Lower lobe of right lung (tissue), 2 donors: Measurements from ENCODE around the gene CDC42BPB. TPM values are rescaled to one million over a fixed set of nuclear protein-coding genes. Genes with fewer than 3 reads are reported as not detected.

Experiments
- ATAC-seq, 2 donors: fragments of 200-7000 bp; cut with Tn5 transposase; one replicate each; pipeline ENCODE4 v1.9.1; 2020 to 2022; ENCODE audit warnings: mild to moderate bottlenecking in 2 of 2, moderate library complexity in 2 of 2
- DNase-seq: peaks from one replicate; pipeline ENCODE4 v3.0.0-alpha.2; 2020
- H3K27ac ChIP-seq: fragments of 200-600 bp; one replicate; pipeline ENCODE4 v1.8.0; 2022
- H3K27me3 ChIP-seq: fragments of 200-600 bp; one replicate; pipeline ENCODE4 v1.8.0; 2022; ENCODE audit warnings: low read depth
- H3K36me3 ChIP-seq: fragments of 200-600 bp; one replicate; pipeline ENCODE4 v1.8.0; 2022; ENCODE audit warnings: mild to moderate bottlenecking
- H3K4me1 ChIP-seq: fragments of 200-600 bp; one replicate; pipeline ENCODE4 v1.8.0; 2022
- H3K4me3 ChIP-seq: fragments of 200-600 bp; one replicate; pipeline ENCODE4 v1.8.0; 2022; ENCODE audit warnings: mild to moderate bottlenecking
- H3K9me3 ChIP-seq: fragments of 200-600 bp; one replicate; pipeline ENCODE4 v1.8.0; 2022
- intact Hi-C: fragments of 100-400 bp; cut with DNase I; formaldehyde crosslinking; loops from one replicate; pipeline ENCODE4 v1.11.0; 2022
- total RNA-seq: library from RNA; stranded (reverse); fragmentation: NEBNext Ultra II Directional; extraction: Animal tissue kit (Norgen Biotek cat#: 25700); gene quantifications from one replicate; pipeline ENCODE4 v1.2.1, GENCODE V29; 2021
- TF ChIP-seq, protein P1 (sequence below): fragments of 200-600 bp; IDR thresholded peaks from one replicate; pipeline ENCODE4 v1.8.0; 2022; ENCODE audit warnings: antibody characterized with exemption, mild to moderate bottlenecking
- donor health status: DM: no; HTN: yes; CAD: no; lungs with severe emphysema.

The CDC42BPB gene
- total RNA-seq, 1 donor from 2014 or later = 114 TPM

DNA sequence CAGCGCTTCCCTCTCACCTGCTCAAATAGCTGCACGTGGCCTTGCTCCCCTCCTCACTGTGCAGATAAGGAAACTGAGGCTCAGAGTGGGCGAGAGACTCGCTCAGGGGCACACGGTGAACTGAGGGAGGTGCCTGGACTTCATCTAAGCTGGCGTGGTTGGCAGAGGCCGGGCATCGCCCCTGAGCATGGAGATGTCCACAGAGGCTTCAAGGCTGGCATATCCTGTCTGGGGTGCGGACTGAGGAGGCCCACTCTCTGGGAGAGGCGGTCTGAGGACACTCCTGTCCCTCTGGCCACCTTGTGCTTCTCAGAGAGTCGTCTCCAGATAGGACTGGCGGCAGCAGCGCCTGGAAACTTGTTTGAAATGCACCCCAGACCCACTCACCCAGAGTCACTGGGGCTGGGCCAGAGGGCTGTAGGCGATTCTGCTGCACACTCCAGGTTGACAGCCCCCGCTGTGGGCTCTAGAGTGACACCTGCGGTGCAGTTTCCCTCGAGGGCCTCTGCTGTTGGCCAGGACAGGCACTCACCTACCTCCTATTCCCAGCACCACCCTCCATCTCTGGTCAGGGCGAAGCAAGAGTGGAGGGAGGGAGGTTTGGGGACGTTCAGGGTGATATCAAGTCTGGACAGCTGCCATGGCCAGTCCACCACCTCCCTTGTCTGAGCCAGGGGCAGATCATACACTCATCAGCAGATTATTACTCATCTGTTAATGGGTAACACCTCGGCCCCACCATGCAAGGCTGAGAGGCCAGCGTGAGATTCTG lies 15.4 kb upstream of the CDC42BPB start:
- intact Hi-C loops = no loop called here
- DNase-seq = no peak
- peaks cover 45% of the 10 kb centered on the region for H3K4me1 ChIP-seq
- no peak for ATAC-seq
- TF ChIP-seq, protein P1, sequence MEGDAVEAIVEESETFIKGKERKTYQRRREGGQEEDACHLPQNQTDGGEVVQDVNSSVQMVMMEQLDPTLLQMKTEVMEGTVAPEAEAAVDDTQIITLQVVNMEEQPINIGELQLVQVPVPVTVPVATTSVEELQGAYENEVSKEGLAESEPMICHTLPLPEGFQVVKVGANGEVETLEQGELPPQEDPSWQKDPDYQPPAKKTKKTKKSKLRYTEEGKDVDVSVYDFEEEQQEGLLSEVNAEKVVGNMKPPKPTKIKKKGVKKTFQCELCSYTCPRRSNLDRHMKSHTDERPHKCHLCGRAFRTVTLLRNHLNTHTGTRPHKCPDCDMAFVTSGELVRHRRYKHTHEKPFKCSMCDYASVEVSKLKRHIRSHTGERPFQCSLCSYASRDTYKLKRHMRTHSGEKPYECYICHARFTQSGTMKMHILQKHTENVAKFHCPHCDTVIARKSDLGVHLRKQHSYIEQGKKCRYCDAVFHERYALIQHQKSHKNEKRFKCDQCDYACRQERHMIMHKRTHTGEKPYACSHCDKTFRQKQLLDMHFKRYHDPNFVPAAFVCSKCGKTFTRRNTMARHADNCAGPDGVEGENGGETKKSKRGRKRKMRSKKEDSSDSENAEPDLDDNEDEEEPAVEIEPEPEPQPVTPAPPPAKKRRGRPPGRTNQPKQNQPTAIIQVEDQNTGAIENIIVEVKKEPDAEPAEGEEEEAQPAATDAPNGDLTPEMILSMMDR = no peak
- no peaks in the 10 kb centered on the region for H3K27me3 ChIP-seq
- H3K27ac ChIP-seq = peak overlapping the region; percentile 86
- no peaks in the 10 kb centered on the region for H3K36me3 ChIP-seq
- no peaks in the 10 kb centered on the region for H3K9me3 ChIP-seq
- H3K4me3 ChIP-seq = no peak overlapping the region

DNA sequence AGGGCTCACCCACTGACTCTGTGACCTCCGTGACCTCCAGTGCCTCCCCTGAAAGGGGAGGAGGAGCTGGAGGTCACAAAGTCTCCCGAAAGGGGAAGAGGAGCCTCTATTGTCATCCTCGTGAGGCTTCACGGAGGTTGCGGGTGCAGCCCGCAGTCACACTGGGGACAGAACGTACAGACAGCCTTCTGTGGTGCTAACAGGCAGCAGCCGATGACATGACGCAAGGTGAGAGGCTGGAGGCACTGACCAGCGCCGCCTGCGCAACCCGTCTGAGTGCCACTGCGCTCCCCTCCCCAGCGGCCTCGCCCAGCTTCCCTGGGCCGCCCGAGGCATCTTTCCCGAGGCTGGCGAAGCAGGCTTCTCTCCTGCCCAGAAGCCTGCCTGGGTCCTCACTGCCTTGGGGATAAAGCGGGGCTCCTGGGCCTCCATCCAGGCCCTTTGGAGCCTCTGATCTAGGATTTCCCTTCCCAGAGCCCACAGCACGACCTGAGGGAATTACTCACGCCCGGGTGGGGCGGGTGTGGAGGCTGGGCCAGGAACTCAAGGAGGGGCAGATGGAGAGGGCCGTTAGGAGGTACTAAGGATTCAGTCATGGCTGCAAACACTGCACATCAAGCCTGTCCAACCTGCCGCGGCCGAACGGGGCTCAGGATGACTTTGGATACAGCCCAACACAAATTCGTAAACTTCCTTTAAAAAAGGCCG lies 14.3 kb upstream of the CDC42BPB start:
- no peaks in the 10 kb centered on the region for H3K27me3 ChIP-seq
- H3K4me1 ChIP-seq = peaks cover 56% of the 10 kb centered on the region
- peak; percentile 91 for DNase-seq
- peak overlapping the region; percentile 86 for H3K27ac ChIP-seq
- H3K36me3 ChIP-seq = no peaks in the 10 kb centered on the region
- ATAC-seq = peak; percentile 13 to 55
- no peaks in the 10 kb centered on the region for H3K9me3 ChIP-seq
- TF ChIP-seq, protein P1 = no peak
- H3K4me3 ChIP-seq = no peak overlapping the region
- intact Hi-C loops = no loop called here

DNA sequence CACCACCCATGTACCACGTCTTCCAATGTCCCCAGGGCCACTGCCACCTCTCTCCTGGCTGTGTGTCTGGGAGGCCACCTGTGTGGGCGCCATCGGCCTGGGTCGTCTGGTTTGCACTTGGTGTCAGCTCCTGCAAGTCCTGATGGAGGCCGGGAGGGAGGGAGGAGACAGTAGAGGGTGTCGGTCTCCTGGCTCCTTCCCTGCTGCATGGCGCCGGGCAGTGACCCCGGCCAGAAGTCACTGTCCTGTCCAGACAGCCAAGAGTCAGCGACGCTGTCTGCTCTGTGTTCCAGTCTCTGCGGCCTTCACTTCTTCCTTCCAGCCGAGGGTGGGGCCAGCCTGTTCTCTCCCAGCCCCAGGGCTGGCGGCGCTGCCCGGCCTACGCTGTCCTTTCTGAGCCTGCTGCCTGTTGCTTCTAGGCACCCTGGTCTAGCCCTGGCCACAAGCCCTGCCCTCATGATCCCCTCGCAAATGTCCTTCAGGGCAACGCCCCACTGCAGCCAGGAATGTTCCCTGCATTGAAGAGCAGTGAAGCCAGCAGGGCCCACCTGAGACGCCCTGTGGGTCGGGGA lies 13.7 kb upstream of the CDC42BPB start:
- DNase-seq = peak; percentile 83
- H3K36me3 ChIP-seq = no peaks in the 10 kb centered on the region
- peak overlapping the region; percentile 86 for H3K27ac ChIP-seq
- intact Hi-C loops = no loop called here
- no peaks in the 10 kb centered on the region for H3K9me3 ChIP-seq
- peak; percentile 3 to 36 for ATAC-seq
- TF ChIP-seq, protein P1 = no peak
- H3K27me3 ChIP-seq = no peaks in the 10 kb centered on the region
- no peak overlapping the region for H3K4me3 ChIP-seq
- H3K4me1 ChIP-seq = peaks cover 59% of the 10 kb centered on the region

DNA sequence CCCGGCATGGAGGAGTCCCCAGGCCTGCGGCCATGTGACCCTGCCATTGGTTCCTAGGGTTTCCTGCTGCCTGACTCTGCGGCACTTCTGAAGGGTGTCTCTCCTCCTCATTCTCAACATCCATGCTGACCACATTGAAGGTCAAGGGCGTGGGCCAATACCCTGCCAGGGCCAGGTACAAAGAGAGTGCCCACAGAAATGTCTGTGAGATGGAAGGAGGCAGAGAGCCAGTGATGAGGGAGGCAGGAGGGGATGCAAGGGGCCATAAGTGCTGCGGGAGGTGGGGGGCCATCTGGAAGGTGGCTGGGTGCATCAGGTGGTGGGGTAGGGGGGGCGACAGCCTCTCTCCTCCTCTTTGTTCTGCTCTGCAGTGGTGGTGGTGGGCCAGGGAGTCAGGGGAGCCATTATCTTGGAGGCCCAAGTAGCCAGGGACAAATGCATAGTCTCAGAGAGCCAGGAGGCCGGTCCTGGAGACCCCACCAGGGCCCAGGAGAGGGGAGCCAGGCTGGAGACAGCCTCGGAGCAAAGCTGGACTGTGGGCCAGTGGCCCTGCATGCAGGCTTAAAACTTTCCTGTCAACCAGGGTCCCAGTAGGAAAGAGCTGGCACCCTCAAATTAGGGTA lies 13.0 kb upstream of the CDC42BPB start:
- ATAC-seq (no peak), DNase-seq (no peak)
- no peak overlapping the region for H3K4me3 ChIP-seq
- intact Hi-C loops = no loop called here
- H3K27me3 ChIP-seq = no peaks in the 10 kb centered on the region
- H3K27ac ChIP-seq = peak overlapping the region; percentile 86
- no peaks in the 10 kb centered on the region for H3K9me3 ChIP-seq
- H3K4me1 ChIP-seq = peaks cover 58% of the 10 kb centered on the region
- TF ChIP-seq, protein P1 = no peak
- H3K36me3 ChIP-seq = no peaks in the 10 kb centered on the region

DNA sequence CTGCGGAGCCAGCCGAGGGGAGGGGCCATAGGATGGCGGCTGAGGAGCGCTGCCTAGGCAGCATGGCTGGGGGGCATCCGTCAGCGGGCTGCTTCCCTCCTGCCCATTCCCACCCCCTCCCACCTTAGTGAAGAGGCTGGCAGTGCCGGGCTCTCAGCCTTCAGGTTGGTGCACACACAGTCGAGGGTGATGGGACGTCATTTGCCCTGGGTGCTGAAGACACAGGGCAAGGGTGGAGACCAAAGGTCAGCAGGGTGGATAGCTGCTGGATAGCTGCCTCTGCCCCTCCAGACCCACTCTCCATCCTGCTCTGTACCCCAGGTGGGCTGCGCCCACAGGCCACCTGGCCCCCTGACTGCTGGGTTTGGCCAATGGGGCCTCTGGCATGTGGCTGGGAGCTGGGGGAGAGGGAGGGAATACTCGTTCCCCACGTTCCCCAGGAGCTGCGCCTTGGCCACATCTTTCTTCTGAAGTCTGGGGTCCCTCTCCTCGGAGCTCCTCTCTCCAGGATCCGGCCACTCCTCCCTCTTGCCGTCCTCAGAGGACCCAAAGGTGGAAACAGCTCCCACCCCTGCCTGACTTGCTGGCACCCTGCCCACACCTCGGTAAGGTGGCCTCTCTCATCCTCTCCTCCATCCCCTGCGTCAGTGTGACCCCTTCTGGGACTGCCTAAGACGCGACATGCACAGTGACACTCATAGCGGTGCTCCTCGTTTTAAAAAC lies 11.2 kb upstream of the CDC42BPB start:
- H3K27ac ChIP-seq = peak overlapping the region; percentile 69
- H3K4me1 ChIP-seq = peaks cover 41% of the 10 kb centered on the region
- H3K27me3 ChIP-seq = no peaks in the 10 kb centered on the region
- TF ChIP-seq, protein P1 = no peak
- H3K9me3 ChIP-seq = no peaks in the 10 kb centered on the region
- intact Hi-C loops = no loop called here
- H3K4me3 ChIP-seq = no peak overlapping the region
- no peaks in the 10 kb centered on the region for H3K36me3 ChIP-seq
- ATAC-seq (no peak), DNase-seq (no peak)
